HEK293T (cell line): ENCODE measurements around the gene MYLK.

ENCODE experiments used
- BHLHE40 ChIP-seq: fragments of 450-650 bp; IDR thresholded peaks from 2 replicates; pipeline ENCODE4 v1.6.1; 2016; ENCODE audit warnings: mild to moderate bottlenecking, moderate library complexity, borderline replicate concordance
- CTBP1 ChIP-seq: fragments of 450-650 bp; IDR thresholded peaks from 2 replicates; pipeline ENCODE4 v1.6.1; 2016; ENCODE audit warnings: borderline replicate concordance
- HDGF ChIP-seq: fragments of 450-650 bp; IDR thresholded peaks from 2 replicates; pipeline ENCODE4 v1.6.1; 2017; ENCODE audit warnings: antibody characterized with exemption, borderline replicate concordance
- SP1 ChIP-seq: fragments of 450-650 bp; IDR thresholded peaks from 2 replicates; pipeline ENCODE4 v1.6.1; 2017
- SUZ12 ChIP-seq: fragments of 450-650 bp; IDR thresholded peaks from 2 replicates; pipeline ENCODE4 v1.6.1; 2016; ENCODE audit warnings: mild to moderate bottlenecking
- TARDBP ChIP-seq: fragments of 450-650 bp; IDR thresholded peaks from 2 replicates; pipeline ENCODE4 v1.6.1; 2016
- TF ChIP-seq, protein P1 (sequence below): fragments of 450-650 bp; IDR thresholded peaks from 2 replicates; pipeline ENCODE4 v1.6.1; 2016

DNA sequence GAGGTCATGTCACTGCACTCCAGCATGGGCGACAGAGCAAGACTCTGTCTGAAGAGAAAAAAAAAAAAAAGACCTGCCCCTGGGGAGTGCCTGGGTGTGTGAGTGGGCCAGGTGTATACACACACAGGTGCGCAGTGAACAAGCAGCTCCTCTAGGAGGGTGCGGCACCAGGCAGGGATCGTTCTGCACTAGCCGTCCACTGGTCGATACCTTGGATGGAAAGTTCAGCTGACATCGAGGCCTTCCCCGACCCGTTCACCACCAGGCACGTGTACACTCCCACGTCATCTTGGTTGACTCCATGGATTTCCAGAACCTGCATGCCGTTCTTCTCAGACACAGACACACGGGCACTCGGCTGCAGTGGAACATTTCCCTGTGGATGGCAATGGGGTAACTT lies 147.0 kb downstream of the MYLK start:
- TF ChIP-seq HDGF: no peak
- TF ChIP-seq SUZ12: no peak
- TF ChIP-seq CTBP1: no peak
- TF ChIP-seq SP1: no peak
- no peak for TF ChIP-seq TARDBP
- TF ChIP-seq, protein P1, sequence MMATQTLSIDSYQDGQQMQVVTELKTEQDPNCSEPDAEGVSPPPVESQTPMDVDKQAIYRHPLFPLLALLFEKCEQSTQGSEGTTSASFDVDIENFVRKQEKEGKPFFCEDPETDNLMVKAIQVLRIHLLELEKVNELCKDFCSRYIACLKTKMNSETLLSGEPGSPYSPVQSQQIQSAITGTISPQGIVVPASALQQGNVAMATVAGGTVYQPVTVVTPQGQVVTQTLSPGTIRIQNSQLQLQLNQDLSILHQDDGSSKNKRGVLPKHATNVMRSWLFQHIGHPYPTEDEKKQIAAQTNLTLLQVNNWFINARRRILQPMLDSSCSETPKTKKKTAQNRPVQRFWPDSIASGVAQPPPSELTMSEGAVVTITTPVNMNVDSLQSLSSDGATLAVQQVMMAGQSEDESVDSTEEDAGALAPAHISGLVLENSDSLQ: no peak
- TF ChIP-seq BHLHE40: no peak
